Thoracic aorta (tissue), 2 donors: ENCODE results near the gene TEPSIN. TPM values are rescaled to one million over a fixed set of nuclear protein-coding genes. Genes with fewer than 3 reads are reported as not detected.

Source experiments
- ATAC-seq: fragments of 150-250 bp; one replicate; pipeline ENCODE4 v1.8.0; 2017; ENCODE audit warnings: low read depth; ENCODE audit not compliant: insufficient number of reproducible peaks, low FRiP score
- DNase-seq: peaks from one replicate; pipeline ENCODE4 v3.0.0-alpha.2; 2020; ENCODE audit warnings: low spot score
- H3K27ac ChIP-seq, 2 donors: fragments of 200-600 bp; sonication (generic); 1 replicate in 1 of 2; 2 replicates in 1 of 2; pipeline ENCODE4 v1.5.1; 2016; ENCODE audit warnings: mild to moderate bottlenecking in 2 of 2, moderate library complexity in 2 of 2
- H3K27me3 ChIP-seq: fragments of 200-600 bp; sonication (generic); replicated peaks from 2 replicates; pipeline ENCODE4 v1.6.0; 2016; ENCODE audit warnings: mild to moderate bottlenecking; ENCODE audit not compliant: insufficient read depth
- H3K36me3 ChIP-seq: fragments of 200-600 bp; sonication (generic); one replicate; pipeline ENCODE4 v1.5.1; 2016
- H3K4me1 ChIP-seq, 2 donors: fragments of 200-600 bp; sonication (generic); 1 replicate in 1 of 2; 2 replicates in 1 of 2; pipeline versions ENCODE4 v1.5.1 to v1.6.0; 2016; ENCODE audit warnings: low read depth in 2 of 2, mild to moderate bottlenecking in 1 of 2; ENCODE audit not compliant: control insufficient read depth in 1 of 2
- H3K4me3 ChIP-seq: fragments of 200-600 bp; sonication (generic); 2 replicates; pipeline ENCODE4 v1.5.1; 2016; ENCODE audit warnings: mild to moderate bottlenecking
- H3K9me3 ChIP-seq: fragments of 200-600 bp; sonication (generic); 2 replicates; pipeline ENCODE4 v1.5.1; 2016
- CTCF ChIP-seq: fragments of 200-600 bp; sonication (generic); IDR thresholded peaks from one replicate; pipeline ENCODE4 v1.5.1; 2019; ENCODE audit warnings: antibody characterized with exemption
- total RNA-seq, 2 donors: library from RNA; depleted of rRNA; stranded (reverse); fragments of >200 nt; gene quantifications; one replicate each; pipeline versions ENCODE4 v1.1.0 to v1.2.3, GENCODE V29; 2016

TEPSIN gene
- total RNA-seq, 2 donors from 2014 or later, result 52.4 to 70.8 TPM

GRCh38 chr17:81249223-81250040, 10.6 kb upstream of the TEPSIN start:
- ATAC-seq, result peak; percentile 84
- Histone ChIP-seq H3K4me3 (no peak overlapping the region), H3K4me1 (peaks cover 0 to 6% of the 10 kb centered on the region in 2 donors), H3K27ac (no peak overlapping the region), H3K9me3 (no peaks in the 10 kb centered on the region), H3K27me3 (no peaks in the 10 kb centered on the region), H3K36me3 (peaks cover 20% of the 10 kb centered on the region)
- DNase-seq, result no peak
- no peak for TF ChIP-seq CTCF

GRCh38 chr17:81248649-81249048, 9.8 kb upstream of the TEPSIN start:
- TF ChIP-seq CTCF, result no peak
- Histone ChIP-seq H3K4me1 (peaks cover 0 to 4% of the 10 kb centered on the region in 2 donors), H3K27me3 (no peaks in the 10 kb centered on the region), H3K9me3 (no peaks in the 10 kb centered on the region), H3K27ac (no peak overlapping the region), H3K4me3 (no peak overlapping the region), H3K36me3 (peaks cover 20% of the 10 kb centered on the region)
- ATAC-seq (no peak), DNase-seq (no peak)

GRCh38 chr17:81247339-81247990, 8.6 kb upstream of the TEPSIN start:
- Histone ChIP-seq H3K9me3 (no peaks in the 10 kb centered on the region), H3K4me1 (no peaks in the 10 kb centered on the region), H3K27me3 (no peaks in the 10 kb centered on the region), H3K4me3 (no peak overlapping the region), H3K36me3 (peaks cover 18% of the 10 kb centered on the region), H3K27ac (no peak overlapping the region)
- no peak for TF ChIP-seq CTCF
- DNase-seq, result no peak
- no peak for ATAC-seq

- no peak for ATAC-seq
- peaks cover 13% of the 10 kb centered on the region for H3K36me3 ChIP-seq
Measured at GRCh38 chr17:81246679-81247338, 8.0 kb upstream of the TEPSIN start.

More at GRCh38 chr17:81246679-81247338, 8.0 kb upstream of the TEPSIN start:
- no peak overlapping the region for H3K4me3 ChIP-seq
- DNase-seq, result no peak
- no peak for TF ChIP-seq CTCF
- H3K9me3 ChIP-seq, result no peaks in the 10 kb centered on the region
- no peak overlapping the region for H3K27ac ChIP-seq
- H3K27me3 ChIP-seq, result no peaks in the 10 kb centered on the region
- no peaks in the 10 kb centered on the region for H3K4me1 ChIP-seq
